Body of pancreas (tissue), 4 donors: ENCODE data around the gene PRKD1. TPM values are rescaled to one million over a fixed set of nuclear protein-coding genes. Genes with fewer than 3 reads are reported as not detected.

Experiments
- ATAC-seq: fragments of 150-250 bp; one replicate; pipeline ENCODE4 v1.9.1; 2016
- DNase-seq, 4 donors: peaks; one replicate each; pipeline ENCODE4 v3.0.0-alpha.2; 2019
- H3K27ac ChIP-seq, 4 donors: fragments of 200-600 bp; sonication (generic); 1 replicate in 3 of 4; 2 replicates in 1 of 4; pipeline versions ENCODE4 v1.5.1 to v1.6.1; 2016 to 2019; ENCODE audit warnings: mild to moderate bottlenecking in 1 of 4, mixed read lengths in 1 of 4, moderate library complexity in 1 of 4
- H3K27me3 ChIP-seq, 2 donors: fragments of 200-600 bp; sonication (generic); one replicate each; pipeline ENCODE4 v1.6.0; 2016; ENCODE audit warnings: mild to moderate bottlenecking in 1 of 2
- H3K36me3 ChIP-seq, 2 donors: fragments of 200-600 bp; sonication (generic); replicated peaks in 1 of 2; 2 replicates each; pipeline ENCODE4 v1.5.1; 2016; ENCODE audit warnings: low read depth in 2 of 2; ENCODE audit not compliant: insufficient read depth in 1 of 2
- H3K4me1 ChIP-seq: fragments of 200-600 bp; sonication (generic); one replicate; pipeline ENCODE4 v1.6.0; 2016
- H3K4me3 ChIP-seq, 2 donors: fragments of 200-600 bp; sonication (generic); 1 replicate in 1 of 2; 2 replicates in 1 of 2; pipeline ENCODE4 v1.5.1; 2016 to 2019
- H3K9me3 ChIP-seq, 3 donors: fragments of 200-600 bp; sonication (generic); 1 replicate in 2 of 3; 2 replicates in 1 of 3; pipeline ENCODE4 v1.5.1; 2016
- POLR2A ChIP-seq, 3 donors: fragments of 450-650 bp; IDR thresholded peaks; one replicate each; pipeline ENCODE4 v1.6.1; 2016; ENCODE audit warnings: antibody characterized with exemption in 3 of 3, mild to moderate bottlenecking in 2 of 3
- WGBS, 2 donors: methylation state at CpG; one replicate each; pipeline ENCODE4 v1.1.5; 2017; 5-methylcytosine and 5-hydroxymethylcytosine counted together
- intact Hi-C: fragments of 100-400 bp; cut with DNase I; formaldehyde crosslinking; loops from one replicate; pipeline ENCODE4 v1.15.1; 2023
- total RNA-seq, 2 donors: library from RNA; depleted of rRNA; stranded (reverse); fragments of >200 nt; gene quantifications; one replicate each; pipeline ENCODE4 v1.1.0, GENCODE V29; 2016
- TF ChIP-seq, protein P1 (sequence below), 7 experiments: fragments of 450-650 bp in 4 of 7; fragments of 200-600 bp in 3 of 7; sonication (generic) in 3 of 7; IDR thresholded peaks; one replicate each; pipeline ENCODE4 v1.5.1; 2016 to 2019; ENCODE audit warnings: antibody characterized with exemption in 7 of 7

Gene PRKD1
- total RNA-seq, 2 donors from 2014 or later, result 5.3 to 14.8 TPM

DNA sequence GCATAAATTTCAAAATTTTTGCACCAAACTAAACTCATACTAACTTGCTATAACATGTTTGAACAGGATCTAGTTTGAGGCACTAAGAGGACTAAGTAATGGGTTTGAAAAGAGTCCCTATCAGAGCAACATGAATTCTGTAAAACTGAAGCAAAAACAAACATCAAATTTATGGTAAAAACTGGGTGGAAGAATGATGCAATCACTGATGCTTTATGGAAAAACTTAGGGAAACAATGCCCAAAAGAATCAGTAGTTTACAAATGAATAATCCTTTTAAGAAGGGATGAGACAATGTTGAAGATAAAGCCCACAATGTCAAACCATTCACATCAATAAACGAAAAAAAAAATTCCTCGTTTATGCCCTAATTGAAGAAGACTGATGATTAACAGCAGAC is 88.9 kb downstream of the PRKD1 start:
- 93 to 98% methylated on average over 2 of the region's 2 CpGs for WGBS, 2 donors
- TF ChIP-seq POLR2A (IDR thresholded peaks at IDR 0.05), result no peak
- TF ChIP-seq, protein P1, sequence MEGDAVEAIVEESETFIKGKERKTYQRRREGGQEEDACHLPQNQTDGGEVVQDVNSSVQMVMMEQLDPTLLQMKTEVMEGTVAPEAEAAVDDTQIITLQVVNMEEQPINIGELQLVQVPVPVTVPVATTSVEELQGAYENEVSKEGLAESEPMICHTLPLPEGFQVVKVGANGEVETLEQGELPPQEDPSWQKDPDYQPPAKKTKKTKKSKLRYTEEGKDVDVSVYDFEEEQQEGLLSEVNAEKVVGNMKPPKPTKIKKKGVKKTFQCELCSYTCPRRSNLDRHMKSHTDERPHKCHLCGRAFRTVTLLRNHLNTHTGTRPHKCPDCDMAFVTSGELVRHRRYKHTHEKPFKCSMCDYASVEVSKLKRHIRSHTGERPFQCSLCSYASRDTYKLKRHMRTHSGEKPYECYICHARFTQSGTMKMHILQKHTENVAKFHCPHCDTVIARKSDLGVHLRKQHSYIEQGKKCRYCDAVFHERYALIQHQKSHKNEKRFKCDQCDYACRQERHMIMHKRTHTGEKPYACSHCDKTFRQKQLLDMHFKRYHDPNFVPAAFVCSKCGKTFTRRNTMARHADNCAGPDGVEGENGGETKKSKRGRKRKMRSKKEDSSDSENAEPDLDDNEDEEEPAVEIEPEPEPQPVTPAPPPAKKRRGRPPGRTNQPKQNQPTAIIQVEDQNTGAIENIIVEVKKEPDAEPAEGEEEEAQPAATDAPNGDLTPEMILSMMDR (IDR thresholded peaks at IDR 0.05), result no peak
- Histone ChIP-seq H3K27me3 (no peaks in the 10 kb centered on the region), H3K4me3 (no peak overlapping the region), H3K27ac (no peak overlapping the region), H3K9me3 (peaks cover 0 to 25% (median 0%) of the 10 kb centered on the region in 3 donors), H3K4me1 (no peaks in the 10 kb centered on the region), H3K36me3 (no peaks in the 10 kb centered on the region)
- intact Hi-C loops, result no loop called here
- DNase-seq (no peak), ATAC-seq (no peak)

DNA sequence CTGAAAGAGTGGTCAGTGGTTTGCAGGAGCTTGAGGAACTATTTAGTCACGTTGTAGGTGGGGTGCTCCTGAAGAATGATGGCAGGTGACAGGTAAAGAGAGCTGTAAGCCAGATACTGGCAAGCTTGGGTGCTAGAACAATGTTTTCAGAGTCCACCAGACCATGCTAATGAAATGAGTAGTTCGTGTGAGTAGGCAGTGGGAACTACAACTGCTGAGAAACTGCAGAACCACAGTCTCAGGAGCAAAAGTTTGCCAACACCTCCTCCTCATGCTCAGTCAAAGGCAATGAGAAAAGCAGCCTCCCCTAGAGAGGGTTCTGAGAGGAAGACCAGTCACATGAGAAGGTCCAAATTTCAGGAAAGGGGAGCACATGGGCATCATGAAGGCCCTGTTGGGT is 91.3 kb downstream of the PRKD1 start:
- Histone ChIP-seq H3K27ac (no peak overlapping the region), H3K4me3 (no peak overlapping the region), H3K27me3 (no peaks in the 10 kb centered on the region), H3K36me3 (no peaks in the 10 kb centered on the region), H3K4me1 (no peaks in the 10 kb centered on the region), H3K9me3 (peaks cover 0 to 25% (median 0%) of the 10 kb centered on the region in 3 donors)
- no peak for DNase-seq
- no peak for TF ChIP-seq POLR2A (IDR thresholded peaks at IDR 0.05)
- TF ChIP-seq, protein P1 (IDR thresholded peaks at IDR 0.05), result no peak
- 86% methylated on average over 2 of the region's 2 CpGs for WGBS, 2 donors
- ATAC-seq, result no peak
- intact Hi-C loops, result no loop called here

DNA sequence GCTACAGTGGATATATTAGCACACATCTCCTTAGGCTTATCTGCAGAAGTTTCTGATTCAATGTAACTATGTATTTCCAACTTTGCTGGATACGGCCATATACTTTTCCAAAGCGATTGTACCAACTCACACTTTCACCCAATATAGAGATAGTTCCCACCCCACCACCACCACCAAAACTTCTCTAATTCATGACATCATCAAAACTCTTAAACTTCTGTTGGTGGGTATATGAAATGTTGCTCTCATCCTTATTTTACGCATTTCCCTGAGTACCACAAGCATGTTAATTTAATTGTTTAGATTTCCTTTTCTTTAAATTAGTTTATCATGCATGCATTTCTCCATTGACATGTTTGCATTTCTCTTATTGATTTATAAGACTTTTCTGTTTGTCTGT is 95.6 kb downstream of the PRKD1 start:
- H3K4me1 ChIP-seq, result no peaks in the 10 kb centered on the region
- WGBS, 2 donors, result 99% methylated on average over 3 of the region's 3 CpGs
- H3K36me3 ChIP-seq, result no peaks in the 10 kb centered on the region
- intact Hi-C loops, result no loop called here
- DNase-seq, result no peak
- TF ChIP-seq POLR2A (IDR thresholded peaks at IDR 0.05), result no peak
- TF ChIP-seq, protein P1 (IDR thresholded peaks at IDR 0.05), result no peak
- no peak overlapping the region for H3K27ac ChIP-seq
- H3K4me3 ChIP-seq, result no peak overlapping the region
- H3K9me3 ChIP-seq, result no peaks in the 10 kb centered on the region
- ATAC-seq, result no peak
- H3K27me3 ChIP-seq, result no peaks in the 10 kb centered on the region

DNA sequence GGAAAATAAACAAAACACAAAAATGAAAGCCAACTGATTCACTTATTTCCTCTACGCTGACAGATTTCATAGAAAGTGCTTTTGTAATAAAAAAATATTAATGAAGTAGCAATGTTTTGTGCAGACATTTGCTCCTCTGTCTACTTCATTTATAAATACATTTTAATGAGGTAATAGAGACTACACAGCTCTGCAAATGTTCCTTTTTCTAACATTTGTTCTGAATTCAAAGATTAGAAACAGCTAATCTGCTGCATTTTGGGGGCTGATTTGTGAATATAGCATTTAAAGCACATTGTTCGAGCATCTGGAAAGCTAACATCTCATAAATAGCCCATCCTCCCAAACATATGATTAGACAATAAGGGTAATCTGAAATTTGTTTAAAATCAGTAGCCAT is 97.8 kb downstream of the PRKD1 start:
- WGBS, 2 donors, result 92 to 94% methylated on average over 2 of the region's 2 CpGs
- intact Hi-C loops, result no loop called here
- H3K9me3 ChIP-seq, result no peaks in the 10 kb centered on the region

DNA sequence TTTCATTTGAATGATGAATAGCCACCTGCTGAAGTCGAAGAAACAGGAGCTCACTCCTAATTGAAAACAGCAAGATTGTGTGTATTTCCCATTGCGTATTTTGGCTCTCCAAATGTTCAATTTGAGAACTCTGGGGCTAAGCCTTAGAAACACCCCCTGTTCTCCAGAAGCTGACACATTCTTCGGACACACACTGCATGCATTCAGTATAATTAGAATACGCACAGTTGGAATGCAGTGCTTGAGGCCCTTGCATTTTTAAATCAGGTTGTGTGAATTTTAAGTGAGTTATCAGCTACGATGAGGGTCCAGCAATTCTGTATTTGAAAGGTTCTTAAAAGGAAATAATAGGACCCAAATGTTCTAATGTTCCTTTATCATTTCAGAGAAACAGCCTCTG is 103.8 kb downstream of the PRKD1 start:
- 89 to 93% methylated on average over 5 of the region's 5 CpGs for WGBS, 2 donors
- no peak for ATAC-seq
- Histone ChIP-seq H3K27ac (no peak overlapping the region), H3K4me1 (peaks cover 10% of the 10 kb centered on the region), H3K27me3 (no peaks in the 10 kb centered on the region), H3K36me3 (no peaks in the 10 kb centered on the region), H3K9me3 (no peaks in the 10 kb centered on the region), H3K4me3 (no peak overlapping the region)
- intact Hi-C loops, result no loop called here
- no peak for DNase-seq
- TF ChIP-seq, protein P1 (IDR thresholded peaks at IDR 0.05), result no peak
- TF ChIP-seq POLR2A (IDR thresholded peaks at IDR 0.05), result no peak

More for the DNA sequence above, 97.8 kb downstream of the PRKD1 start:
- ATAC-seq (no peak), DNase-seq (no peak)
- no peaks in the 10 kb centered on the region for H3K4me1 ChIP-seq
- H3K27me3 ChIP-seq, result no peaks in the 10 kb centered on the region
- H3K36me3 ChIP-seq, result no peaks in the 10 kb centered on the region
- TF ChIP-seq, protein P1 (IDR thresholded peaks at IDR 0.05), result no peak
- TF ChIP-seq POLR2A (IDR thresholded peaks at IDR 0.05), result no peak
- H3K27ac ChIP-seq, result no peak overlapping the region
- no peak overlapping the region for H3K4me3 ChIP-seq
